AG04450 (cell line): ENCODE results near the gene ANXA5. TPM values are rescaled to one million over a fixed set of nuclear protein-coding genes. Genes with fewer than 3 reads are reported as not detected.
"Not testable (repeated sequence)": the region's sequence is repeated elsewhere in the genome, so short reads cannot be mapped to it uniquely, and the experiment has no call there.

Experiments
- CTCF ChIA-PET: fragments of 300-600, 350-600 bp; formaldehyde crosslinking; extraction: SDS; loops from one replicate; lab custom pipeline; 2022; ENCODE audit warnings: antibody characterized with exemption, inconsistent platforms; lab: Charles Lee
- POLR2A ChIA-PET: fragments of 350-600 bp; formaldehyde crosslinking; extraction: SDS; loops from one replicate; lab custom pipeline; 2021; ENCODE audit warnings: antibody characterized with exemption, inconsistent platforms; lab: Yijun Ruan, JAX
- DNase-seq: peaks from one replicate; pipeline ENCODE4 v3.0.0-alpha.2; 2011; ENCODE audit warnings: low read depth, low spot score
- H3K27ac ChIP-seq: one replicate; pipeline ENCODE4 v1.5.1; 2012; ENCODE audit warnings: low read depth, low read length, control low read depth
- H3K27me3 ChIP-seq: one replicate; pipeline ENCODE4 v1.6.0; 2012; ENCODE audit warnings: low read length; ENCODE audit not compliant: control insufficient read depth, insufficient read depth
- H3K4me3 ChIP-seq: 2 replicates; pipeline ENCODE4 v1.5.1; 2011; ENCODE audit warnings: mild to moderate bottlenecking, low read depth, low read length, control low read depth
- H3K9me3 ChIP-seq: 2 replicates; pipeline ENCODE4 v1.5.1; 2012; ENCODE audit warnings: low read length; ENCODE audit not compliant: control insufficient read depth, insufficient read depth
- polyA plus RNA-seq: library from polyadenylated mRNA; depleted of rRNA; stranded (reverse); fragments of >200 nt; gene quantifications from 2 replicates; pipeline ENCODE4 v1.2.3, GENCODE V29; 2011
- TF ChIP-seq, protein P1 (sequence below): IDR thresholded peaks from 2 replicates; pipeline ENCODE4 v1.5.1; 2011; ENCODE audit warnings: low read depth, low read length, control low read depth, inconsistent platforms

ANXA5 gene
- polyA plus RNA-seq, 1 experiment: 2,093 TPM

DNA sequence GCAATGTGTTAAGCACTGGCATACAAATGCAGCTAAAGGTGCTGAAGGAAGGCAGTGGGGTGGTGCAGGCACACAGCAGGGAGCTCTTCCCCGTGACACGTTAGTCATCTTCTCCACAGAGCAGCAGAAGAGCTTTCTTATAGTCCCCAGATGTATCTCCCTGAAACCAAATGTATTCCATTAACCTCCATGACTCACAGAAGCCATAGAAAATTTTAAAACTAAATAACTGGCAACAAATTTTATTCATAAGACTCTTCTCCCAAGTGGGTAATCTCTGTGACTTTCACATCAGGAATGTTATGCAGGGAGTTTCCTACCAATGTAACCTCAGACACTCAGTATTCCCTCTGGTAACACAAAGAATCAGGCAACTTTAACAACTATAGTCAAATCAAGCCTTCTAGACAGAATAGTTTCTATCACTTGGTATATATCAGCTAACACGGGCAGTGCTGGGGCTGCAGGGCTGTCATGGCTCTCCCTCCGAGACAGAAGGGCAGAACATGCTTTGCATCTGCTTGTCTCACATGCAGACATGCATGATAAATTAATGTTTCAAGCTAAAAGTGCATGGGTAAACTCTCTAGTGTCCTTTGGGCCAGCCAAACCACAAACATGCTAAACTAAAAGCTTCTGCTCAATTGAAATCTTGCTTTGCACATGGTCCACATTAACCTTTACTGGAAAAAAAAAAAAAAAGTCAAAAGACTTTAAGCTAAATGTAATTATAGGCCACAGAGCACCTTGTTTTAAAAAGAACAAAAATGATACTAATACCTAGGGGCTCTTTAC is 28.2 kb downstream of the ANXA5 start:
- DNase-seq: peak; percentile 91
- CTCF ChIA-PET: interaction anchor here (0.6 to 2.7 kb wide), 10 partner anchors 8 to 298 kb away, joined by 3 to 15 read pairs (median 4); no protein-coding TSS in a partner anchor
- H3K27me3 ChIP-seq: no peaks in the 10 kb centered on the region
- peak overlapping the region; percentile 98 for H3K27ac ChIP-seq
- POLR2A ChIA-PET: interaction anchor here (1.0 to 2.3 kb wide), 7 partner anchors 8 to 133 kb away, joined by 3 to 24 read pairs (median 5); partner anchors contain the start of genes ANXA5 and EXOSC9
- H3K4me3 ChIP-seq: no peak overlapping the region
- TF ChIP-seq, protein P1, sequence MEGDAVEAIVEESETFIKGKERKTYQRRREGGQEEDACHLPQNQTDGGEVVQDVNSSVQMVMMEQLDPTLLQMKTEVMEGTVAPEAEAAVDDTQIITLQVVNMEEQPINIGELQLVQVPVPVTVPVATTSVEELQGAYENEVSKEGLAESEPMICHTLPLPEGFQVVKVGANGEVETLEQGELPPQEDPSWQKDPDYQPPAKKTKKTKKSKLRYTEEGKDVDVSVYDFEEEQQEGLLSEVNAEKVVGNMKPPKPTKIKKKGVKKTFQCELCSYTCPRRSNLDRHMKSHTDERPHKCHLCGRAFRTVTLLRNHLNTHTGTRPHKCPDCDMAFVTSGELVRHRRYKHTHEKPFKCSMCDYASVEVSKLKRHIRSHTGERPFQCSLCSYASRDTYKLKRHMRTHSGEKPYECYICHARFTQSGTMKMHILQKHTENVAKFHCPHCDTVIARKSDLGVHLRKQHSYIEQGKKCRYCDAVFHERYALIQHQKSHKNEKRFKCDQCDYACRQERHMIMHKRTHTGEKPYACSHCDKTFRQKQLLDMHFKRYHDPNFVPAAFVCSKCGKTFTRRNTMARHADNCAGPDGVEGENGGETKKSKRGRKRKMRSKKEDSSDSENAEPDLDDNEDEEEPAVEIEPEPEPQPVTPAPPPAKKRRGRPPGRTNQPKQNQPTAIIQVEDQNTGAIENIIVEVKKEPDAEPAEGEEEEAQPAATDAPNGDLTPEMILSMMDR: no peak
- no peaks in the 10 kb centered on the region for H3K9me3 ChIP-seq

GRCh38 chr4:121666091-121666679 is 30.6 kb downstream of the ANXA5 start:
- TF ChIP-seq, protein P1: no peak
- ChIA-PET POLR2A (no interaction called here), CTCF (interaction anchor here (1.4 to 2.5 kb wide), 3 partner anchors 10 to 181 kb away, joined by 4 to 15 read pairs (median 9); no protein-coding TSS in a partner anchor)
- no peak for DNase-seq
- H3K27ac ChIP-seq: no peak overlapping the region
- no peak overlapping the region for H3K4me3 ChIP-seq
- H3K27me3 ChIP-seq: no peaks in the 10 kb centered on the region
- H3K9me3 ChIP-seq: no peaks in the 10 kb centered on the region

GRCh38 chr4:121665371-121665770 is 31.4 kb downstream of the ANXA5 start:
- Histone ChIP-seq H3K27ac (no peak overlapping the region), H3K4me3 (no peak overlapping the region), H3K9me3 (no peaks in the 10 kb centered on the region), H3K27me3 (no peaks in the 10 kb centered on the region)
- CTCF ChIA-PET: interaction anchor here (2.5 kb wide), 1 partner anchor 72 kb away, joined by 15 read pairs; no protein-coding TSS in a partner anchor
- no peak for DNase-seq
- TF ChIP-seq, protein P1: no peak
- POLR2A ChIA-PET: no interaction called here

DNA sequence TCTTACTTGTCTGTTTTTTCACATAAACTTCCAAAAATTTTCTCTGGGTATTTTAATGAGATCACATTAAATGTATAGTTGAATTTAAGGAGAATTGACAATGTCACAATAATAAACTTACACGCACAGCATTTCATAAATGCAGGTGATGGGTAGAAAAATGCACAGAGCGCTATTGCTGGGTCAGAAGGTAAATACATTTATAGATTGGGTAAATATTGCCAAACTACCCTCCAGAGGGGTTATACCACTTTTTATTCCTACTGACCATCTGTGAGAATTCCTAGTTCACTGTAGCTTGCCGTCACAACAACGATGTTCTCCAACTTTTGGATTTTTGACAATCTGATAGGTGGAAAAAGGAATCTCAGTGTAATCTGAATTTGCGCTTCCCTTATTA is 34.6 kb downstream of the ANXA5 start:
- TF ChIP-seq, protein P1: no peak
- no peak overlapping the region for H3K27ac ChIP-seq
- ChIA-PET CTCF (no interaction called here), POLR2A (interaction anchor here (0.6 kb wide), 1 partner anchor 693 kb away, joined by 3 read pairs; no protein-coding TSS in a partner anchor)
- DNase-seq: no peak
- no peaks in the 10 kb centered on the region for H3K27me3 ChIP-seq
- no peaks in the 10 kb centered on the region for H3K9me3 ChIP-seq
- H3K4me3 ChIP-seq: no peak overlapping the region

DNA sequence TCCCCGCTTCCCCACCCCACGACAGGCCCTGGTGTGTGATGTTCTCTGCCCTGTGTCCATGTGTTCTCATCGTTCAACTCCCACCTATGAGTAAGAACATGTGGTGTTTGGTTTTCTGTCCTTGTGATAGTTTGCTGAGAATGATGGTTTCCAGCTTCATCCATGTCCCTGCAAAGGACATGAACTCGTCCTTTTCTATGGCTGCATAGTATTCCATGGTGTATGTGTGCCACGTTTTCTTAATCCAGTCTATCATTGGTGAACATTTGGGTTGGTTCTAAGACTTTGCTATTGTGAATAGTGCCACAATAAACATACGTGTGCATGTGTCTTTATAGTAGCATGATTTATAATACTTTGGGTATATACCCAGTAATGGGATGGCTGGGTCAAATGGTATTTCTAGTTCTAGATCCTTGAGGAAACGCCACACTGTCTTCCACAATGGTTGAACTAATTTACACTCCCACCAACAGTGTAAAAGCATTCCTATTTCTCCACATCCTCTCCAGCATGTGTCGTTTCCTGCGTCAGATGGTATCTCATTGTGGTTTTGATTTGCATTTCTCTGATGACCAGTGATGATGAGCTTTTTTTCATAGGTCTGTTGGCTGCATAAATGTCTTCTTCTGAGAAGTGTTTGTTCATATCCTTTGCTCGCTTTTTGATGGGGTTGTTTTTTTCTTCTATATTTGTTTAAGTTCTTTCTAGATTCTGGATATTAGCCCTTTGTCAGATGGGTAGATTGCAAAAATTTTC is 36.4 kb downstream of the ANXA5 start:
- H3K27ac ChIP-seq, H3K9me3 ChIP-seq, H3K4me3 ChIP-seq, H3K27me3 ChIP-seq, DNase-seq, POLR2A ChIA-PET: not testable (repeated sequence)
- CTCF ChIA-PET: interaction anchor here (0.6 kb wide), 1 partner anchor 133 kb away, joined by 6 read pairs; no protein-coding TSS in a partner anchor
